Suprapubic skin (tissue), 4 donors: Measurements from ENCODE around the gene TGFBR2. TPM values are rescaled to one million over a fixed set of nuclear protein-coding genes. Genes with fewer than 3 reads are reported as not detected.

ENCODE experiments used
- DNase-seq, 2 donors: peaks; one replicate each; pipeline ENCODE4 v3.0.0-alpha.2; 2019; ENCODE audit warnings: low spot score in 2 of 2
- H3K27ac ChIP-seq: fragments of 200-600 bp; sonication (generic); one replicate; pipeline ENCODE4 v1.5.1; 2019
- H3K27me3 ChIP-seq: fragments of 200-600 bp; sonication (generic); one replicate; pipeline ENCODE4 v1.5.1; 2019
- H3K36me3 ChIP-seq: fragments of 200-600 bp; sonication (generic); one replicate; pipeline ENCODE4 v1.5.1; 2019
- H3K4me1 ChIP-seq: fragments of 200-600 bp; sonication (generic); one replicate; pipeline ENCODE4 v1.5.1; 2019
- H3K4me3 ChIP-seq: fragments of 200-600 bp; sonication (generic); one replicate; pipeline ENCODE4 v1.5.1; 2019; ENCODE audit warnings: mild to moderate bottlenecking
- H3K9me3 ChIP-seq: fragments of 200-600 bp; sonication (generic); one replicate; pipeline ENCODE4 v1.5.1; 2019
- CTCF ChIP-seq, 2 donors: fragments of 200-600 bp in 1 of 2; fragments of 450-650 bp in 1 of 2; sonication (generic) in 1 of 2; IDR thresholded peaks; one replicate each; pipeline ENCODE4 v1.5.1; 2016 to 2019; ENCODE audit warnings: antibody characterized with exemption in 2 of 2, mild to moderate bottlenecking in 1 of 2, moderate library complexity in 1 of 2
- EP300 ChIP-seq: sonication (generic); formaldehyde crosslinking; IDR thresholded peaks from one replicate; pipeline ENCODE4 v1.6.1; 2017; ENCODE audit warnings: antibody characterized with exemption
- POLR2A ChIP-seq, 2 donors: fragments of 450-650 bp; IDR thresholded peaks; one replicate each; pipeline ENCODE4 v1.6.1; 2017; ENCODE audit warnings: antibody characterized with exemption in 2 of 2, mild to moderate bottlenecking in 2 of 2, moderate library complexity in 2 of 2
- POLR2AphosphoS5 ChIP-seq, 3 donors: sonication (generic); formaldehyde crosslinking; IDR thresholded peaks; one replicate each; pipeline ENCODE4 v1.6.1; 2017; ENCODE audit warnings: antibody characterized with exemption in 3 of 3
- WGBS: methylation state at CpG from one replicate; pipeline ENCODE4 v1.1.5; 2018; 5-methylcytosine and 5-hydroxymethylcytosine counted together
- total RNA-seq, 4 donors: library from RNA; depleted of rRNA; stranded (reverse); fragments of >200 nt; gene quantifications; one replicate each; pipeline ENCODE4 v1.1.0, GENCODE V29; 2016

Gene TGFBR2
- total RNA-seq, 4 donors from 2014 or later: 63.7 to 84.3 (median 83.3) TPM

DNA sequence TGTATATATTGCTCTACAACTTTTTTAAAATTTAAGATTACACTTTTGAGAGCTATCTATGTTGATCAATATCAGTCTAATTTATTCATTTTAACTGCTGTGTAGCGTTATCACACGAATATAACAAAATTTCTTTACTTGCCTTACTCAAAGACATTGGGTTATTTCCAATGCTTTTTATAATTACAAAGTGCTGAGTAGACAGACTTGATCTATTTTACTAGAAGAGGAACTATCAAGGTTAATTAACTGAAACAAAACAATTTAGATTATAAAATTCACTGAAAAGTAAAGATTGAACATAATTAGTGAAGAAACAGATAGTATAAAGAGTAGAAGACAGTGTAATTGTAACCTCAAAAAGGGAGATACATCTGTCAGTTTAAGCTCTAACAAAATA lies 105.5 kb downstream of the TGFBR2 start:
- 71% methylated on average over 2 of the region's 2 CpGs for WGBS
- TF ChIP-seq POLR2A (IDR thresholded peaks at IDR 0.05): no peak
- TF ChIP-seq POLR2AphosphoS5 (IDR thresholded peaks at IDR 0.05): no peak
- TF ChIP-seq CTCF (IDR thresholded peaks at IDR 0.05): no peak
- TF ChIP-seq EP300: no peak

DNA sequence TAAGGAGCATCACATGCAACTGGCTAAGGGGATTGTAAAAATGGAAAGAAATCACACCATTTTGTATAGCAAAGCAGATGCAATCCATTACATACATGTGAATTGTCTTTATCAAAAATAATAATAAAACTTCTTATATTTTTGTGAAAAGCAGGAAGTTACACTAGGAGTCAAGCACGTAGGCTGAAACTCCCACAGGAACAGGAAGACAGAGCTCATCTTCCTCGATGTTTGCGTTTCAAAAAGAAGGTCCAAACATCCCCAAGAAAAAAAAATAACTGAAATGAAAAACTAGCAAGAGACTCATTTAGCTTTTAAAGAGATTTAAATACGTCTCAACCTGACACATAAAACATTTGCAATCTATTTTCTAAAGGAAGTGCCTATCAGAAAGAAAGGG lies 106.6 kb downstream of the TGFBR2 start:
- no peak for TF ChIP-seq CTCF (IDR thresholded peaks at IDR 0.05)
- TF ChIP-seq POLR2A (IDR thresholded peaks at IDR 0.05): no peak
- TF ChIP-seq POLR2AphosphoS5 (IDR thresholded peaks at IDR 0.05): no peak
- no peak for TF ChIP-seq EP300
- Histone ChIP-seq H3K4me1 (no peaks in the 10 kb centered on the region), H3K4me3 (no peak overlapping the region), H3K27me3 (no peaks in the 10 kb centered on the region), H3K9me3 (no peaks in the 10 kb centered on the region), H3K27ac (no peak overlapping the region), H3K36me3 (no peaks in the 10 kb centered on the region)
- DNase-seq: no peak
- 62% methylated on average over 4 of the region's 4 CpGs for WGBS

More for the DNA sequence above, 105.5 kb downstream of the TGFBR2 start:
- Histone ChIP-seq H3K9me3 (no peaks in the 10 kb centered on the region), H3K4me3 (no peak overlapping the region), H3K27ac (no peak overlapping the region), H3K36me3 (no peaks in the 10 kb centered on the region), H3K4me1 (no peaks in the 10 kb centered on the region), H3K27me3 (no peaks in the 10 kb centered on the region)
- DNase-seq: no peak

GRCh38 chr3:30713885-30714503 lies 107.6 kb downstream of the TGFBR2 start:
- H3K4me1 ChIP-seq: no peaks in the 10 kb centered on the region
- DNase-seq: no peak
- no peak overlapping the region for H3K27ac ChIP-seq
- no peak for TF ChIP-seq CTCF (IDR thresholded peaks at IDR 0.05)
- TF ChIP-seq POLR2A (IDR thresholded peaks at IDR 0.05): no peak
- H3K27me3 ChIP-seq: no peaks in the 10 kb centered on the region
- WGBS: 94% methylated on average over 3 of the region's 3 CpGs
- no peaks in the 10 kb centered on the region for H3K36me3 ChIP-seq
- no peaks in the 10 kb centered on the region for H3K9me3 ChIP-seq
- no peak overlapping the region for H3K4me3 ChIP-seq

GRCh38 chr3:30719536-30719935 lies 113.1 kb downstream of the TGFBR2 start:
- TF ChIP-seq EP300 (no peak), CTCF (IDR thresholded peaks at IDR 0.05) (no peak), POLR2AphosphoS5 (IDR thresholded peaks at IDR 0.05) (no peak), POLR2A (IDR thresholded peaks at IDR 0.05) (no peak)
- no peaks in the 10 kb centered on the region for H3K4me1 ChIP-seq
- no peak overlapping the region for H3K27ac ChIP-seq
- no peaks in the 10 kb centered on the region for H3K27me3 ChIP-seq
- 96% methylated on average over 3 of the region's 3 CpGs for WGBS
- no peaks in the 10 kb centered on the region for H3K9me3 ChIP-seq
- DNase-seq: no peak
- H3K36me3 ChIP-seq: no peaks in the 10 kb centered on the region
- no peak overlapping the region for H3K4me3 ChIP-seq

DNA sequence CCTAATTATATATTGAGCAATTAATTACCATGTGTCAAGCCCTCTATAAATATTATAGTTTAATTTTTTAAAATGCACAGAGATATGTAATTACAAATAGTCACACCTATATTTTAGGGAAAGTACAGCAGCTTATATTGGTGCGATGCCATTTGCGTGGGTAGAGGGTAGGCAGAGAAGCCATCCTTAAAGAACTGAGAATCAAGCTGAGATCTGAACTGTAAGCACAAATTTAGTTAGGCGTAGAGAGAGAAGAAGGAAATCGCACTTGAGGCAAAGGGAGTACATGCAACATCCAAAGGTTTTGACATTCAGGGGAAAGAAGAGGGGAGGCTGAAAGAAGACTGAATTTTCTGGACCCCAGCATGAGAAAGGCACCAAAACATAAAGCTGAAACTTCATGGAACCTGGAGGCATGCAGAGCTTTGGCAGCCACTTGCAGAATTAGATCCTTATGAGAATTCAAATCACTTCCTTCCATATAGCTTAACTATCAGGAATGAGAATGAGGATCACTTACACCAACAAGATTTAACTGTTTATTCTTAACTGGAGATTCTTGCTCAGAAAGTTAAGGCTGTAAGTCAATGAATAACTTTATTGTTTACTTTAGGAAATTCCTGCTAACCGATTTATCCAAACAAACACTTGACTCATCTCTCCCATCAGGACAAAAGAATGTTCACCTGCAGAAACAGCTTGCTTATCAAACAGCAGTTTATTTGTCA lies 114.3 kb downstream of the TGFBR2 start:
- no peak overlapping the region for H3K4me3 ChIP-seq
- no peaks in the 10 kb centered on the region for H3K27me3 ChIP-seq
- H3K27ac ChIP-seq: no peak overlapping the region
- H3K9me3 ChIP-seq: no peaks in the 10 kb centered on the region
- no peaks in the 10 kb centered on the region for H3K36me3 ChIP-seq
- WGBS: 74% methylated on average over 5 of the region's 5 CpGs
- no peak for DNase-seq
- TF ChIP-seq POLR2AphosphoS5 (IDR thresholded peaks at IDR 0.05) (no peak), POLR2A (IDR thresholded peaks at IDR 0.05) (no peak), CTCF (IDR thresholded peaks at IDR 0.05) (no peak), EP300 (no peak)
- H3K4me1 ChIP-seq: no peaks in the 10 kb centered on the region
